Liver (tissue), 2 donors: ENCODE measurements around the gene ZKSCAN7.
"Not testable (repeated sequence)": the region's sequence is repeated elsewhere in the genome, so short reads cannot be mapped to it uniquely, and the experiment has no call there.

ENCODE experiments used
- TAF1 ChIP-seq: conservative IDR thresholded peaks from 2 replicates; pipeline ENCODE4 v1.6.1; 2016; ENCODE audit warnings: antibody characterized with exemption, mild to moderate bottlenecking
- TF ChIP-seq, protein P1 (sequence below): IDR thresholded peaks from 2 replicates; pipeline ENCODE4 v1.6.1; 2016; ENCODE audit warnings: antibody characterized with exemption
- TF ChIP-seq, protein P2 (sequence below): IDR thresholded peaks from 2 replicates; pipeline ENCODE4 v1.6.1; 2016; ENCODE audit warnings: antibody characterized with exemption
- donor health status: healthy.

DNA sequence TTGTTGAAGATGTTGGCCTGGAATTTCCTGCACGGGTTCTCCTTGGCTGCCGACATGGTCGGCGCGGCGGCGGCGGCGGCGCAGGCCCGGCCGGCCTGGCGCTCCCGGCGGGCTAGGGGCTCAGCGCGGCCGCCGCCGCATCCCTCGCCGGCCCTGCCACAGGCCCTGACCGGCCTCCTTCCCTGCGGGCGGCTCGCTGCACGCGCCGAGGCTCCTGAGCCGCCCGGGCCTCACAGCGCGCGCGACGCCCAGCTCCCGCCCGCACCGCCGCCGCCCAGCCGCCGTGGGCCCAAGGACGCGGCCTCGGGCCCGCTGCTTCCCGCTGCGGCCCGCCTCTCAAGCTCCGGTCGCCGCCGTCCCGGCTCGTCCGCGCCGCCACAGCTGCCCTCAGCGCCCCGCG lies 26.0 kb downstream of the ZKSCAN7 start:
- TF ChIP-seq, protein P1, sequence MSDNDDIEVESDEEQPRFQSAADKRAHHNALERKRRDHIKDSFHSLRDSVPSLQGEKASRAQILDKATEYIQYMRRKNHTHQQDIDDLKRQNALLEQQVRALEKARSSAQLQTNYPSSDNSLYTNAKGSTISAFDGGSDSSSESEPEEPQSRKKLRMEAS: not testable (repeated sequence)
- TF ChIP-seq, protein P2, sequence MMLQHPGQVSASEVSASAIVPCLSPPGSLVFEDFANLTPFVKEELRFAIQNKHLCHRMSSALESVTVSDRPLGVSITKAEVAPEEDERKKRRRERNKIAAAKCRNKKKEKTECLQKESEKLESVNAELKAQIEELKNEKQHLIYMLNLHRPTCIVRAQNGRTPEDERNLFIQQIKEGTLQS: not testable (repeated sequence)
- TF ChIP-seq TAF1: not testable (repeated sequence)
